Fibroblast of skin of back (primary cell): ENCODE results near the gene MEX3B.
"Not testable (repeated sequence)": the region's sequence is repeated elsewhere in the genome, so short reads cannot be mapped to it uniquely, and the experiment has no call there.

Experiments used
- DNase-seq: peaks from one replicate; pipeline ENCODE4 v3.0.0-alpha.2; 2013

The MEX3B gene

GRCh38 chr15:82048811-82049210 is 3.0 kb upstream of the MEX3B start:
- DNase-seq: no peak

- DNase-seq: peak; percentile 40
These were observed 1.9 kb upstream of the MEX3B start for GRCh38 chr15:82047453-82048400.

- peak; percentile 94 for DNase-seq
These were observed 1.0 kb upstream of the MEX3B start for GRCh38 chr15:82046666-82047452.

- peak; percentile 54 for DNase-seq
These were observed 483 bp downstream of the MEX3B start for GRCh38 chr15:82045179-82045891.

- peak; percentile 88 for DNase-seq
These were observed 1.2 kb downstream of the MEX3B start for GRCh38 chr15:82044373-82045178.

GRCh38 chr15:82043796-82044372 is 1.9 kb downstream of the MEX3B start:
- peak; percentile 19 for DNase-seq

- DNase-seq: peak; percentile 37
These were observed 2.6 kb downstream of the MEX3B start for GRCh38 chr15:82043130-82043673.

GRCh38 chr15:82040862-82041261 is 5.0 kb downstream of the MEX3B start:
- DNase-seq: no peak

GRCh38 chr15:82040390-82040789 is 5.4 kb downstream of the MEX3B start:
- DNase-seq: peak; percentile 13

GRCh38 chr15:82039871-82040270 is 5.9 kb downstream of the MEX3B start:
- no peak for DNase-seq

- no peak for DNase-seq
These were observed 9.4 kb downstream of the MEX3B start for GRCh38 chr15:82036461-82036860.

- no peak for DNase-seq
These were observed 13.9 kb downstream of the MEX3B start for GRCh38 chr15:82031871-82032270.

- no peak for DNase-seq
These were observed 15.6 kb downstream of the MEX3B start for GRCh38 chr15:82030176-82030575.

GRCh38 chr15:82028163-82028562 is 17.7 kb downstream of the MEX3B start:
- not testable (repeated sequence) for DNase-seq

GRCh38 chr15:82021992-82022391 is 23.8 kb downstream of the MEX3B start:
- DNase-seq: peak; percentile 34

GRCh38 chr15:82020625-82021394 is 25.0 kb downstream of the MEX3B start:
- DNase-seq: no peak

GRCh38 chr15:82018201-82018600 is 27.6 kb downstream of the MEX3B start:
- DNase-seq: no peak

GRCh38 chr15:82017656-82018055 is 28.2 kb downstream of the MEX3B start:
- no peak for DNase-seq

GRCh38 chr15:82014989-82015388 is 30.8 kb downstream of the MEX3B start:
- peak; percentile 27 for DNase-seq

- DNase-seq: no peak
These were observed 32.9 kb downstream of the MEX3B start for GRCh38 chr15:82012908-82013307.
